Right atrium auricular region (tissue), 2 donors: ENCODE results near the gene MTURN. TPM values are rescaled to one million over a fixed set of nuclear protein-coding genes. Genes with fewer than 3 reads are reported as not detected.

Source experiments
- DNase-seq: peaks from one replicate; pipeline ENCODE4 v3.0.0-alpha.2; 2019; ENCODE audit warnings: low spot score
- H3K27ac ChIP-seq, 2 donors: fragments of 200-600 bp; sonication (generic); 1 replicate in 1 of 2; 2 replicates in 1 of 2; pipeline ENCODE4 v1.5.1; 2016 to 2019
- H3K27me3 ChIP-seq, 2 donors: fragments of 200-600 bp; sonication (generic); one replicate each; pipeline versions ENCODE4 v1.5.1 to v1.6.0; 2017 to 2019
- H3K36me3 ChIP-seq: fragments of 200-600 bp; sonication (generic); one replicate; pipeline ENCODE4 v1.5.1; 2016
- H3K4me1 ChIP-seq, 2 donors: fragments of 200-600 bp; sonication (generic); one replicate each; pipeline versions ENCODE4 v1.5.1 to v1.6.0; 2017 to 2019
- H3K4me3 ChIP-seq, 2 donors: fragments of 200-600 bp; sonication (generic); 1 replicate in 1 of 2; 2 replicates in 1 of 2; pipeline ENCODE4 v1.5.1; 2017 to 2019; ENCODE audit warnings: mild to moderate bottlenecking in 1 of 2, moderate library complexity in 1 of 2
- H3K9me3 ChIP-seq, 2 donors: fragments of 200-600 bp; sonication (generic); one replicate each; pipeline ENCODE4 v1.5.1; 2019
- CTCF ChIP-seq, 2 donors: fragments of 200-600 bp; sonication (generic); IDR thresholded peaks; one replicate each; pipeline ENCODE4 v1.5.1; 2019; ENCODE audit warnings: antibody characterized with exemption in 2 of 2
- total RNA-seq, 2 donors: library from RNA; depleted of rRNA; stranded (reverse); fragments of >200 nt; gene quantifications; one replicate each; pipeline ENCODE4 v1.1.0, GENCODE V29; 2016

MTURN gene
- total RNA-seq, 2 donors from 2014 or later, result 17.4 to 65.4 TPM

GRCh38 chr7:30159698-30160143 is 24.9 kb downstream of the MTURN start:
- Histone ChIP-seq H3K4me3 (no peak overlapping the region), H3K36me3 (no peaks in the 10 kb centered on the region), H3K9me3 (no peaks in the 10 kb centered on the region), H3K27me3 (no peaks in the 10 kb centered on the region), H3K4me1 (peaks cover 0 to 18% of the 10 kb centered on the region in 2 donors), H3K27ac (no peak overlapping the region)
- peak in 1 of 2 donors; percentile 22 for TF ChIP-seq CTCF (IDR thresholded peaks at IDR 0.05)
- DNase-seq, result no peak

DNA sequence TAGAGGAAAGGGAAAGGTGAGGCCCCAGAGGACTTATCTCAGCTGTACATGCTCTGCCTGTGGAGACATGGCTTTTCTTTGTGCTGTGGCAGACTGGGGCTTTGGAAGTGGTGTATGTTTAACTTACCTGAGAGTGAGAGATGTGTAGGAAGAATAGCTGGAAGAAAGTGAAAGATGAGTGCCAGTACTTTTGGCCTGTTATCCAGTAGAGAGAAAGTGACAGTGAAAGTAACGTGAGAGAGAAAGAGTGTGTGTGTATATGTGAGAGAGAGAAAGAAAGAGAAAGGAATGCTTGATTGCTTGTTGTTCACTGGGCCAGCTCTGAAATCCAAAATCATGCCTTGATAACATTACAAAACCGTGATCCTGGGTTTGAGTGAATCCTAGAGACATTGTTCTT is 25.5 kb downstream of the MTURN start:
- TF ChIP-seq CTCF (IDR thresholded peaks at IDR 0.05), result no peak

GRCh38 chr7:30162133-30162532 is 27.3 kb downstream of the MTURN start:
- no peaks in the 10 kb centered on the region for H3K36me3 ChIP-seq
- H3K27ac ChIP-seq, result no peak overlapping the region

More for the DNA sequence above, 25.5 kb downstream of the MTURN start:
- no peaks in the 10 kb centered on the region for H3K36me3 ChIP-seq
- DNase-seq, result no peak
- H3K4me3 ChIP-seq, result no peak overlapping the region
- no peaks in the 10 kb centered on the region for H3K27me3 ChIP-seq
- no peak overlapping the region for H3K27ac ChIP-seq
- H3K9me3 ChIP-seq, result no peaks in the 10 kb centered on the region
- peaks cover 0 to 18% of the 10 kb centered on the region in 2 donors for H3K4me1 ChIP-seq

GRCh38 chr7:30162622-30163124 is 27.9 kb downstream of the MTURN start:
- Histone ChIP-seq H3K4me1 (peaks cover 0 to 18% of the 10 kb centered on the region in 2 donors), H3K27ac (peak overlapping the region in 1 of 2 donors; percentile 38), H3K9me3 (no peaks in the 10 kb centered on the region), H3K27me3 (no peaks in the 10 kb centered on the region), H3K36me3 (no peaks in the 10 kb centered on the region), H3K4me3 (no peak overlapping the region)
- no peak for DNase-seq
- TF ChIP-seq CTCF (IDR thresholded peaks at IDR 0.05), result no peak

More at GRCh38 chr7:30162133-30162532, 27.3 kb downstream of the MTURN start:
- peaks cover 0 to 18% of the 10 kb centered on the region in 2 donors for H3K4me1 ChIP-seq
- H3K9me3 ChIP-seq, result no peaks in the 10 kb centered on the region
- TF ChIP-seq CTCF (IDR thresholded peaks at IDR 0.05), result no peak
- DNase-seq, result no peak
- H3K27me3 ChIP-seq, result no peaks in the 10 kb centered on the region
- no peak overlapping the region for H3K4me3 ChIP-seq

GRCh38 chr7:30163231-30163894 is 28.6 kb downstream of the MTURN start:
- Histone ChIP-seq H3K4me1 (peaks cover 0 to 18% of the 10 kb centered on the region in 2 donors), H3K27ac (peak overlapping the region; percentile 2 to 38), H3K36me3 (no peaks in the 10 kb centered on the region), H3K9me3 (no peaks in the 10 kb centered on the region), H3K4me3 (no peak overlapping the region), H3K27me3 (no peaks in the 10 kb centered on the region)
- TF ChIP-seq CTCF (IDR thresholded peaks at IDR 0.05), result no peak
- DNase-seq, result no peak
